Occipital lobe (tissue), 2 donors: Measurements from ENCODE around the gene NME9. TPM values are rescaled to one million over a fixed set of nuclear protein-coding genes. Genes with fewer than 3 reads are reported as not detected.

Experiments used
- DNase-seq: peaks from one replicate; lab custom pipeline; 2025; lab: John Stamatoyannopoulos, UW
- total RNA-seq: library from RNA; depleted of rRNA; stranded (reverse); fragments of >200 nt; gene quantifications from one replicate; pipeline ENCODE4 v1.2.3, GENCODE V29; 2014

NME9 gene
- total RNA-seq, 1 donor from 2014 or later = 2.3 TPM

DNA sequence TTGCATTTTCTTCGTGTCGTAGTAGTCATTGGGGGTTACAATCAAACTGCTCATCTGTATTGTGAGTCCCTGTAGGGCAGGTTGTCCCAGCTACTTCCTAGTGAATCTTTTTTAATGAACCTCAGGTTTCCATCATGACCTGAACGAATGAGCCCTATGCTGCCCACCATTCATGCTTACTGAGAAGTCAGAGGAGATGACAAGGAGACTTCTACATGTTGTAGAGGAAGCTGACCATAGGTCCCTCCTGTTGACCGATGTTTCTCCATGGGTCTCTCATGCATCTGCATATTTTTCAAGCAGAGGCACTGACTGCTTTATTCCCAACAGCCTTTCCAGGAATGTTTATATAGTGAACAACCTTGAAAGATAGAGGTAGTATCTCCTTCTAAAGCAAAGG is 5.0 kb upstream of the NME9 start:
- no peak for DNase-seq

DNA sequence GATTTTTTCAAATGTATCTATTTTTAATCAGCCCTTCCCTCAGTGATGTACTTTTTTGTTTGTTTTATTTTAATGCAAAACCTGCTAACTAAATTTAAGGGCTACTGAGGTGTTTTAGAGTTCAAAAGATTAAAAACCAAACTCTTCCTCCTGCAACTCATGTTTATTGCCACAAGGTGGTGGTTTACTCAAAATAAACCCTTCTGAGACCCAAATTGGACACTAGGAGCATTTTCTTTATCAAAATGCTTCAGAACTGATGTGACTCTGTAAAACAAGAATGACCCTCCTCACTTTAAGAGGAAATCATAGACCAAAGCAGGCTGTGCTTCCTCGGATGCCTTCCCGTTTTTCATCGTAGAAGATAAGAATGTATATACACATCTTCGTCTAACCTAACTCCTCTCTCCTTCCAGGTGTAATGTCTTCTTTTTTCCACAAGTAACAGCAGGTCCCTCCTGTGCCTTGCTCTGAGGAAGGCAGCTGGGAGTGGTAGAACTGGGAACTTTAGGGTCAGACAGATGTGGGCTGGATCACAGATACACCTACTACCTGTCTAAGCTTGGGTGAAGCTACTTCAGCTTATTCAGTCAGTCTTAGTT is 2.9 kb upstream of the NME9 start:
- no peak for DNase-seq

DNA sequence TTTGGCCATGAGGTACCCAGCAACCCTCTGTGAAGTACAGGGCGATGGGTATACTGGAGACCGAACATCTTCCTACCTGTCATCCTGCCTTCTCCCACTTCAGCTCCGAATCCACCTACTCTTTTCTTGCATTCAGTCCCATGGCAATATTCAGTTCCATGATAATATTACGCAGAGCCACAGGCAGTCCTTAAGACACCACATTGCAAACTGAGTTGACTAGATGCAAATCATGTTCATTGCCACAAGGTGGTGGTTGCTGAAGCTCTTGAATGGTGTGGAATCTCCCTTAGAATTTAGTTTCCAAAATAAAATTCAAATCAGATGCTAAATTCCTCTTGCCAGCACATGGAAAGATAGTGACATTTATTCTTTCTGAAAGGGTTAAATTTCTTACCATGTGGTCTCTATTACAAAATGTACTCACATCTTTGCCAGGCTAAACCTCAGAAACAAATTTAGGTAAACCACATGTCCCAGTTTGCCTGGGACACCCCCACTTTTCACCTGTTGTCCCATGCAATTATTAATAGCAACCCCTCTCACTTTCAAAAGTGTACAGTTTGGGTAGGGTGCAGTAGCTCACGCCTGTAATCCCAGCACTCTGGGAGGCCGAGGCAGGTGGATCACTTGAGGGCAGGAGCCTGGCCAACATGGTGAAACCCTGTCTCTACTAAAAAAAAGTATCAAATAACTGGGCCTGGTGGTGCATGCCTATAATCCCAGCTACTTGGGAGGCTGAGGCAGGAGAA is 1.7 kb upstream of the NME9 start:
- no peak for DNase-seq

- DNase-seq = no peak
Measured at GRCh38 chr3:138329984-138330293, 288 bp upstream of the NME9 start.

DNA sequence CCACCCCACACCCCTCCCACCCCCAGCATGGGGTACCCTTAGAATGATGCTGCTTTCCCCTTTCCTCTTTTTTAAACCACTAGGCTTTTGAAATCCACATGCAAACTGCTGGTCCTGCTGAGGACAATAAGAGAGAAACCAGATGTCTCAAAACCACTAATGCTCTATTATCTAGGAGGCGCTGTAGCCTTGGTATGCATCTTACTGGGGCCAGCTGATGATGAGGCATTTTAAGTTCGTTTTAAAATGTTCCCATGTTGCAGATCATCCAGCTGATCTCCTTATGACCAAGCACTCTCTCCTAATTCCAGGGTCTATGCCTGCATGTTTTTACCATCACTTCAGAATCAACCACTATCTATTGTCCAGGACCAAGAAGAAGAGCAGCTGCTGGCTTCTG is 1.3 kb downstream of the NME9 start:
- DNase-seq = no peak

DNA sequence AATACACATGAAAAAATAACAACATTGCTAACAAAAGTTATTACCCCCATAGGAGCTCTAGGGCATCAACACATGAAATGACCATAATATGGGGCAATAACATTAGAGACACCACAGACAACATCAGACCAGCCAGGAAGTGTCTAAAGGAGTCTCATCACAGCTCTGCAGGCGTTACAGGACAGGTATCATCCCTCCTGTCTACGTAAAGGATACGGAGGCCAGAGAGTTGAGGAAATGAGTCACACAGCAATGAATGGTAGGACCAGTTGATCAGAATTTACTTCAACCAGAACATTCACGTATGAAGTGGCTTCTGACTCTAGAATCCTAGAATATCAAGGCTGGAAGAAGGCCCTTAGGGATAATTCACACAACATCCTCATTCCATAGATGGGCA is 1.8 kb downstream of the NME9 start:
- no peak for DNase-seq

DNA sequence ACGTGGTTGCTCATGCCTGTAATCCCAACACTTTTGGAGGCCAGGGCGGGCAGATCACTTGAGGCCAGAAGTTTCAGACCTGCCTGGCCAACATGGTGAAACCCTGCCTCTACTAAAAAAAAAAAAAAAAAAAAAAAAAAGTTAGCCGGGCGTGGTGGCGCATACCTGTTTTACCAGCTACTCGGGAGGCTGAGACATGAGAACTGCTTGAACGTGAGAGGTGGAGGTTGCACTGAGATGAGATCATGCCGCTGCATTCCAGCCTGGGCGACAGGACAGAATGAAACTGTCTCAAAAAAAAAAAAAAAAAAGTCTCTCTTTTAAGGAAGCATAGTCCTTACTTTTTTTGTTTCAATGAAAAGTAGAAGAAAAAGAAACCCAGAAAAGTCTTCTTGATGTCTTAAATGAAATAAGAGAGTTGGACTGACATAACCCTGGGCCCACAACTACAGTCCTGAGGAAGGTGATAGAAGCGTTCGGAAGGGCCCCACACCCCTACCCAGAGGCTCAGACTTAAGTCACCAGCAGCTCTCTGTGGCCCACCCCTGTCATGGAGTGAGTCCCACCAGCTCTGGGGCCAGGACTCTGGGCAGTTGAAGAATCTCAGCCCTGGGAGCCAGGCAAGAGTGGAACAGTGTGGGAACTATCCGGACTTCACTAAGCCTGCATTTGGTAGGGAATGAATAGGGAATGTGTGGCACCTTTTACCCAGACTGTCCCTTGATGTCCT is 2.6 kb downstream of the NME9 start:
- no peak for DNase-seq

DNA sequence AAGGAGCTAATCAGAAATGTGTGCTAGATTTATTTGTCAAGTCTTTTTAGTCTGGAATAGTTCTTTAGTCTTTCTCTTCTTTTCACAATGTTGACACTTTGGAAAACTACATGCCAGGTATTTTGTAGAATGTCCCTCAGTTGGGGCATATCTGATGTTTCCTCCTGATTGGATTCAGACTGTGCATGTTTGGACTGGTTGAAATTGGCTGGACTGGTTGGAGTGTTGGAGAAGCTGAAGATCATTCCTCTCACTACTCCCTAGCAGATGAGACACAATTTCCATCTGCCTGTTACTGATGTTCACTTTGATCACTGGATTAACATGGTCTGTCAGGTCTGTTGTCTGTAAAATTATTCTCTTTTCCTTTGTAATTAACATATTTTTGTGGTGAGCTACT is 3.7 kb downstream of the NME9 start:
- no peak for DNase-seq

GRCh38 chr3:138323971-138324370 is 5.7 kb downstream of the NME9 start:
- DNase-seq = no peak

GRCh38 chr3:138317687-138318086 is 12.0 kb downstream of the NME9 start:
- DNase-seq = no peak

DNA sequence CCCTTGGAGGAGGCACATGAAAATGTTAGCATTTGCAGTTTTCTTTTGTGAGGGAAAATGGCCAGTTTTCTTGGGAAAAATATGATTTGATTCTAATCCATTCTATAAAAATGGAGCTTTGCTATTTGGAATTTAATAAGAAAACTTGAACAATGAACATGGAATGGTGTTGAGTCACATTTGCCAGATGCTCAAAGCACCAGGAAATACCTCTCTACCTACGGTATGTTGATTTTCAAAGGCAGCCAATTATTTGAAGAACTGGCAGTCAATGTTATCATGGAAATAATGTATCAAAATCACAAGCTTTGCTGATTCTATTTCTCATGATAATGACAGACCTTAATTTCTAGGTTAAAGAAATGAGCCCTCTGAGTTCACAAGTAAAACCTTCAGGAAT is 14.9 kb downstream of the NME9 start:
- DNase-seq = no peak

DNA sequence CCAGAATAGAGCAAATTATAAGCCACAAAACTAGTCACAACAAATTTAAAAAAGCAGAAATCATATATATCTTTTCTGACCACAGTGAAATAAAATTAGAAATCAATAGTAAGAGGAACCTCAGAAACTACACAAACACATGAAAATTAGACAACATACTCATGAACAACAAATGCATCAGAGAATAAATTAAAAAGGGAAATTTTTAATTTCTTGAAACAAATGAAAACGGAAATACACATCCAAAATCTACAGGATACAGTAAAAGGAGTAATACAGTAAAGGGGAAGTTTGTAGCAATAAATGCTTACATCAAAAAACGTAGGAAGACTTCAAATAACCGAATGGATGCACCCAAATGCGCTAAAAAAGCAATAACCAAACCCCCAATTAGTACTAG is 19.2 kb downstream of the NME9 start:
- no peak for DNase-seq

DNA sequence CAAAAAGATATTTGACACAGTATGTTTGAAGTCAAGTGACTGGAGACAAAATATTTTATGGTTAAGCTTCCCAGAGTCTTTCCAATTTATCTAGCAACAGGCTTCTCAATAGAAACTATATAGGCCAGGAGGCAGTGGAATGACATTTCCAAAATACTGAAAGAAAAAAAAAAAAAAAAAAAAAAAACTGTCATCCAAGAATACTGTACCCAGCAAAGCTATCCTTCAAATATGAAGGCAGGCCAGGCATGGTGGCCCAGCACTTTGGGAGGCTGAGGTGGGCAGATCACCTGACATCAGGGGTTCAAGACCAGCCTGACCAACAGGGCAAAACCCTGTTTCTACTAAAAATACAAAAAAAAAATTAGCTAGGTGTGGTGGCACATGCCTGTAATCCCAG is 20.9 kb downstream of the NME9 start:
- DNase-seq = no peak

GRCh38 chr3:138307899-138308298 is 21.8 kb downstream of the NME9 start:
- DNase-seq = no peak

DNA sequence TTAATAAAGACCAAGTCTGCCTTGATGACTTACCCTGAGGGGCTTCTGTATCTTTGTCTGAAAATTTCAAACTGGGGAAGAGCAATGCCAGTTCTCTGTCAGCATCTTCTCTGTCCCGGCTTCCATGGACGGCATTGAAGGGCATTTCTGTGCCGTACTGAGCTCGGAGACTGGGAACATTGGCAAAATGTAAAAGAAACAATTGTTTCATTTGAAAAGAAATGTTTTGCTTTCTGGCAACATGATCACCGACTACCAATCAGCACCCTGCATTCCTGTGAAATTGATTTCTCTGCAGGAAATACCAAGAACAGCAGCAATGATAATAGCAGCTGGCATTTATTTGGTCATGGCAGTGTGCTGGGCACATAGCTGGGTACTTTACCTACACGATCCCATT is 26.2 kb downstream of the NME9 start:
- DNase-seq = no peak

GRCh38 chr3:138300647-138301046 is 29.0 kb downstream of the NME9 start:
- peak; percentile 61 for DNase-seq

- no peak for DNase-seq
Measured at GRCh38 chr3:138297876-138298275, 31.8 kb downstream of the NME9 start.

GRCh38 chr3:138297059-138297607 is 32.5 kb downstream of the NME9 start:
- DNase-seq = no peak

DNA sequence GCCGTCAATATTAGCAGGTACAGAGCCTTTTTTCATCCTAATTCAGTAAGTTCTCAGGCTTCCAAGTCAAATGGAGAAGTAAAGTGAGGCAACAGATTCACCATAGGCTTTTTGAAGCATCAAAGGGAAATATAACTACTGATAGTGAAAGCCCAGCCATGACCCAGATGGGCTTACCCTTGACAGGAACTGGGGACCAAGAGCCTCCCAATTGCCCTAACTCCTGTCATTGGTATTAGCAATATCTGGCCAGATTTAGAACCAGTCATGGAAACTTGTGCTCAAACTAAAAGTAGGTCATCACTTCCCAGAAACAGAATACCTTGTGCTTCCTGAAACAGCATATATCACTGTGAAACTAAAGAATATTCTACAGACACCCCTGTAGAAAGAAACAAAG is 33.0 kb downstream of the NME9 start:
- DNase-seq = no peak

DNA sequence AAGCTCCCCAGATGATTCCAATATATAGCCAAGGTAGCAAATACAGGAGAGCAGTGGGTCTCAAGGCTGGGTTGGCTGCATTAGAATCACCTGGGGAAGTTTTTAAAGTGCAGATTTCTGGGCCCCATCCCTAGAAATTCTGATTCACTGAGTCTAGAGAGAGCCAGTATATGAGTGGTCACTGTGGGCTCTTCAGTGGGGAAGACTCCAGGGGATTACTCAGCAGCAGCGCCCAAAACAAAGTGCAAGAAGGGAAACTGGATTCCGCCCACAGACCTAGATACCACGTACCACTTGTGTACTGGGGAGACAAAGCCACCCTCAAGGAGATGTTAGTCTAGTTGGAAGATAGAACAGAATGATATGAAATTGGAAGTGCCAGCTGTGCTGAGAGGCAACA is 40.0 kb downstream of the NME9 start:
- no peak for DNase-seq

GRCh38 chr3:138289260-138289659 is 40.4 kb downstream of the NME9 start:
- DNase-seq = no peak

GRCh38 chr3:138284957-138285477 is 44.6 kb downstream of the NME9 start:
- no peak for DNase-seq
